ENCODE results near the gene STIM1. TPM values are rescaled to one million over a fixed set of nuclear protein-coding genes. Genes with fewer than 3 reads are reported as not detected.

Gene STIM1
- total RNA-seq, 1 donor from 2014 or later, result 60.7 TPM

GRCh38 chr11:3936517-3936916 is 81.1 kb downstream of the STIM1 start:
- Histone ChIP-seq H3K27me3 (no peaks in the 10 kb centered on the region), H3K36me3 (no peaks in the 10 kb centered on the region), H3K27ac (no peak overlapping the region), H3K4me1 (peaks cover 15% of the 10 kb centered on the region), H3K9me3 (no peaks in the 10 kb centered on the region), H3K4me3 (no peak overlapping the region)
- no peak for ATAC-seq
- no peak for TF ChIP-seq CTCF (IDR thresholded peaks at IDR 0.05)
- intact Hi-C loops (cut with DNase I), result no loop called here
- no peak for DNase-seq

- Histone ChIP-seq H3K9me3 (no peaks in the 10 kb centered on the region), H3K4me1 (peaks cover 34% of the 10 kb centered on the region), H3K4me3 (no peak overlapping the region), H3K27ac (no peak overlapping the region), H3K27me3 (no peaks in the 10 kb centered on the region), H3K36me3 (no peaks in the 10 kb centered on the region)
- no peak for DNase-seq
- TF ChIP-seq CTCF (IDR thresholded peaks at IDR 0.05), result no peak
- ATAC-seq, result peak; percentile 66
- intact Hi-C loops (cut with DNase I), result no loop called here
Measured at GRCh38 chr11:3939211-3939610, 83.7 kb downstream of the STIM1 start.

GRCh38 chr11:3939651-3940190 is 84.3 kb downstream of the STIM1 start:
- ATAC-seq, result no peak

GRCh38 chr11:3942160-3942955 is 86.9 kb downstream of the STIM1 start:
- H3K36me3 ChIP-seq, result no peaks in the 10 kb centered on the region
- intact Hi-C loops (cut with DNase I), result no loop called here
- TF ChIP-seq CTCF (IDR thresholded peaks at IDR 0.05), result no peak
- peaks cover 55% of the 10 kb centered on the region for H3K4me1 ChIP-seq
- ATAC-seq (no peak), DNase-seq (no peak)
- H3K4me3 ChIP-seq, result no peak overlapping the region
- H3K27me3 ChIP-seq, result no peaks in the 10 kb centered on the region
- H3K27ac ChIP-seq, result peak overlapping the region; percentile 6
- H3K9me3 ChIP-seq, result no peaks in the 10 kb centered on the region

More at GRCh38 chr11:3939651-3940190, 84.3 kb downstream of the STIM1 start:
- no peaks in the 10 kb centered on the region for H3K27me3 ChIP-seq
- no peaks in the 10 kb centered on the region for H3K9me3 ChIP-seq
- TF ChIP-seq CTCF (IDR thresholded peaks at IDR 0.05), result no peak
- no peaks in the 10 kb centered on the region for H3K36me3 ChIP-seq
- H3K4me1 ChIP-seq, result peaks cover 34% of the 10 kb centered on the region
- no peak overlapping the region for H3K4me3 ChIP-seq
- intact Hi-C loops (cut with DNase I), result no loop called here
- no peak for DNase-seq
- H3K27ac ChIP-seq, result no peak overlapping the region

GRCh38 chr11:3942956-3943497 is 87.6 kb downstream of the STIM1 start:
- Histone ChIP-seq H3K36me3 (no peaks in the 10 kb centered on the region), H3K27ac (peak overlapping the region; percentile 6), H3K4me3 (no peak overlapping the region), H3K9me3 (no peaks in the 10 kb centered on the region), H3K4me1 (peaks cover 60% of the 10 kb centered on the region), H3K27me3 (no peaks in the 10 kb centered on the region)
- peak; percentile 29 for ATAC-seq
- DNase-seq, result no peak
- intact Hi-C loops (cut with DNase I), result no loop called here
- TF ChIP-seq CTCF (IDR thresholded peaks at IDR 0.05), result no peak
